ENCODE measurements around the gene SH3RF2.

SH3RF2 gene

DNA sequence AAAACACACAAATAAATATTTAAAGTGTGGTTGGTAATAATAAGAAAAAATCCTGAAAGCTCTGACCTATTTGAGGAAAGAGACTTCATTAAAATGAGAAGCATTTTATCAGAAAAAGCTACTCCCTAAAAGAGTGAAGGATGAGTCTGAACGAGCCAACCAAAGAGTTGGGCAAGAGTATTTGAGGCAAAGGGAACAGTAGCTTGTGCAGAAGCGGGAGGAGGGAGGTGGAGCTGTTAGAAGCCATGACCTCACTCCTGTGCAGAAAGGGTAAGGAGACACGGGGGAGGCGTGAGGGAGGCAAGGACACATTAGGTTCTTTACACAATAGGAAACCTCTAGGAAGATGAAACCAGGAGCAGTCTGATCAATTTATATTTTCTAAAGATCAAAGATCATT, 29.4 kb downstream of the SH3RF2 start:
- Histone ChIP-seq H3K27ac (ENCODE audit: low read length) (no peak overlapping the region), H4K20me1 (ENCODE audit: insufficient read depth, low read length) (no peaks in the 10 kb centered on the region), H3K27me3 (ENCODE audit: low read depth, low read length) (no peaks in the 10 kb centered on the region; the same call in 1 of the 2 replicates), H3K4me1 (ENCODE audit: low read length) (no peaks in the 10 kb centered on the region; the same call in 1 of the 2 replicates), H3K4me2 (ENCODE audit: low read length) (no peak overlapping the region), H3K9ac (ENCODE audit: low read length) (no peak overlapping the region), H3K9me3 (ENCODE audit: insufficient read depth, low read length) (no peaks in the 10 kb centered on the region), H3K36me3 (replicated peaks; ENCODE audit: low read depth, low read length) (no peaks in the 10 kb centered on the region), H3K79me2 (ENCODE audit: low read length) (no peaks in the 10 kb centered on the region), H3K4me3 (ENCODE audit: low read length) (no peak overlapping the region), H2AFZ (ENCODE audit: low read depth, low read length) (no peak overlapping the region)
- TF ChIP-seq, protein P1, sequence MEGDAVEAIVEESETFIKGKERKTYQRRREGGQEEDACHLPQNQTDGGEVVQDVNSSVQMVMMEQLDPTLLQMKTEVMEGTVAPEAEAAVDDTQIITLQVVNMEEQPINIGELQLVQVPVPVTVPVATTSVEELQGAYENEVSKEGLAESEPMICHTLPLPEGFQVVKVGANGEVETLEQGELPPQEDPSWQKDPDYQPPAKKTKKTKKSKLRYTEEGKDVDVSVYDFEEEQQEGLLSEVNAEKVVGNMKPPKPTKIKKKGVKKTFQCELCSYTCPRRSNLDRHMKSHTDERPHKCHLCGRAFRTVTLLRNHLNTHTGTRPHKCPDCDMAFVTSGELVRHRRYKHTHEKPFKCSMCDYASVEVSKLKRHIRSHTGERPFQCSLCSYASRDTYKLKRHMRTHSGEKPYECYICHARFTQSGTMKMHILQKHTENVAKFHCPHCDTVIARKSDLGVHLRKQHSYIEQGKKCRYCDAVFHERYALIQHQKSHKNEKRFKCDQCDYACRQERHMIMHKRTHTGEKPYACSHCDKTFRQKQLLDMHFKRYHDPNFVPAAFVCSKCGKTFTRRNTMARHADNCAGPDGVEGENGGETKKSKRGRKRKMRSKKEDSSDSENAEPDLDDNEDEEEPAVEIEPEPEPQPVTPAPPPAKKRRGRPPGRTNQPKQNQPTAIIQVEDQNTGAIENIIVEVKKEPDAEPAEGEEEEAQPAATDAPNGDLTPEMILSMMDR (IDR thresholded peaks at IDR 0.05; ENCODE audit: low read depth, low read length), result no peak
- TF ChIP-seq EZH2phosphoT487 (IDR thresholded peaks at IDR 0.05; ENCODE audit: low read depth), result no peak

DNA sequence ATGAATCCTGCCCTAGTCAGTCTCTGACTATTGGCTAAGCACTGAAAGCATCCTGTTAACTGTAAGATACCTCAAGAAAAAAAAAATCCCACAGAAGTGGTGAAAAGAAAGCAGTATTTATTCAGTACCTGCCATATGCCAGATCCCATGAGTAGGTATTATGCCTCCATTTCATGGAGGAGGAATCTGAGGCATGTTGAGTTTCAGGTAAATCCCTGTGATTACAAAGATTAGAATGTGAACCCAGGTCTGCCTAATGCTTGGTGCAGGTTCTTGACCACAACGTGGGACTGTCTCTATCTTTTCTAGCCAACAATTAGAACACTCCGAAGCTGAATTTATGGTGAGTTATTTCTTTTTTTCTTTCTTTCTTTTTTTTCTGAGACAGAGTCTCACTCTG, 30.9 kb downstream of the SH3RF2 start:
- Histone ChIP-seq H4K20me1 (ENCODE audit: insufficient read depth, low read length) (no peaks in the 10 kb centered on the region), H3K27ac (ENCODE audit: low read length) (no peak overlapping the region), H3K4me3 (ENCODE audit: low read length) (no peak overlapping the region), H3K4me2 (ENCODE audit: low read length) (no peak overlapping the region), H3K9ac (ENCODE audit: low read length) (no peak overlapping the region), H3K36me3 (replicated peaks; ENCODE audit: low read depth, low read length) (no peaks in the 10 kb centered on the region), H3K79me2 (ENCODE audit: low read length) (no peaks in the 10 kb centered on the region), H3K9me3 (ENCODE audit: insufficient read depth, low read length) (no peaks in the 10 kb centered on the region), H3K4me1 (ENCODE audit: low read length) (no peaks in the 10 kb centered on the region; the same call in 1 of the 2 replicates), H3K27me3 (ENCODE audit: low read depth, low read length) (no peaks in the 10 kb centered on the region; the same call in 1 of the 2 replicates), H2AFZ (ENCODE audit: low read depth, low read length) (no peak overlapping the region)
- TF ChIP-seq, protein P1 (IDR thresholded peaks at IDR 0.05; ENCODE audit: low read depth, low read length), result no peak
- TF ChIP-seq EZH2phosphoT487 (IDR thresholded peaks at IDR 0.05; ENCODE audit: low read depth), result no peak

DNA sequence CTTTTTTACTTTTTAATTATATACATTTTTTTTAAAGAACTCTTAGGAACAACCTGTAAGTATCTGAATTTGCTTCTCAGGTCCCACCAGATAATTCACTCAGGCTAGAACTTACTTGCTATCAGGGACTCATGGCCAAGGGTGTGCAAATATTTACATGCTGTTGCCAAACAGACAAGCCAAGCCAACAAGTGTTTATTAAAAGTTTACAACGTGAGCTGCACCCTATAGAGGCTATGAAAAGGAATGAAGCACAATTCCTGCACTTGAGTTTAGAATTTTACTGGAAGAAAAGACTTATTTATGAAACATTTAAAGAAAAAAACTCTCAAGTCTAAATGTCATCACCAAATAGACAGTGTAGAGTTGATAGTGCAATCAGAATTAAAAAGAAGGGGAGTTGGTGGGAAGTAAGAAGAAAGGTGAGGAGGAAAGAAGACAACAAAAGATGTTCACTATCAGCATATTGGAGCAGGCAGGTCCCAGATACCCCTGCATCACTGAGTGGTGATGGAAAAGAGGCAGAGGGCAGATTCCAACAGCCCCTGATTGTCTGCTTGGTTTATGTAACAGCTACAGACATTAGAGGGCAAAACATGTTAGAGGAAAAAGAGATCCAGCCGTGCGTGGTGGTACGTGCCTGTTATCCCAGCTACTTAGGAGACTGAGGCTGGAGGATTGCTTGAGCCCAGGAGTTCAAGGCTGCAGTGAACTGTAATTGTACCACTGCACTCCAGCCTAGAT, 32.8 kb downstream of the SH3RF2 start:
- TF ChIP-seq, protein P1 (IDR thresholded peaks at IDR 0.05; ENCODE audit: low read depth, low read length), result no peak
- TF ChIP-seq EZH2phosphoT487 (IDR thresholded peaks at IDR 0.05; ENCODE audit: low read depth), result no peak
- Histone ChIP-seq H3K4me3 (ENCODE audit: low read length) (no peak overlapping the region), H3K79me2 (ENCODE audit: low read length) (no peaks in the 10 kb centered on the region), H3K9ac (ENCODE audit: low read length) (no peak overlapping the region), H2AFZ (ENCODE audit: low read depth, low read length) (no peak overlapping the region), H3K27me3 (ENCODE audit: low read depth, low read length) (no peaks in the 10 kb centered on the region), H3K9me3 (ENCODE audit: insufficient read depth, low read length) (no peaks in the 10 kb centered on the region), H3K4me2 (ENCODE audit: low read length) (no peak overlapping the region), H3K27ac (ENCODE audit: low read length) (no peak overlapping the region), H4K20me1 (ENCODE audit: insufficient read depth, low read length) (no peaks in the 10 kb centered on the region), H3K36me3 (replicated peaks; ENCODE audit: low read depth, low read length) (no peaks in the 10 kb centered on the region), H3K4me1 (ENCODE audit: low read length) (no peaks in the 10 kb centered on the region; the same call in 1 of the 2 replicates)

DNA sequence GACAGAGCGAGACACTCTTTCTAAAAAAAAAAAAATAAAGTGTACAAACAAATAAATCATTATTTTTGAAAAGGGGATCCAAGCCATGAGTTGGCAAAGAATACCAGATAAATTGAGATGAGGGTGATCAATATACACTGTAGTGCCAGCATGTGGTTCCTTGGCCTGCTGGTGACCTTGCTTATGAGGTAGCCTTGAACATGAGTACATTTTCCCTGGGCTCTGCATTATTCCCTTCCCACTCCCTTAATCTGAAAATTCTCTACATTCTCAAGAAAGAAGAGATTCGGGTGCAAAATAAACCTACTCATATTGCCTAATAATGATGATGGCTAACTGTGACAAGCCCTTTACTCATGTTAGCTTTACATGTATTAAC, 33.3 kb downstream of the SH3RF2 start:
- H3K27ac ChIP-seq (ENCODE audit: low read length), result no peak overlapping the region
- no peaks in the 10 kb centered on the region for H3K79me2 ChIP-seq (ENCODE audit: low read length)
- TF ChIP-seq, protein P1 (IDR thresholded peaks at IDR 0.05; ENCODE audit: low read depth, low read length), result no peak
- no peak for TF ChIP-seq EZH2phosphoT487 (IDR thresholded peaks at IDR 0.05; ENCODE audit: low read depth)
- no peak overlapping the region for H3K9ac ChIP-seq (ENCODE audit: low read length)
- H3K36me3 ChIP-seq (replicated peaks; ENCODE audit: low read depth, low read length), result no peaks in the 10 kb centered on the region
- no peak overlapping the region for H3K4me3 ChIP-seq (ENCODE audit: low read length)
- no peaks in the 10 kb centered on the region; the same call in 1 of the 2 replicates for H3K4me1 ChIP-seq (ENCODE audit: low read length)
- H2AFZ ChIP-seq (ENCODE audit: low read depth, low read length), result no peak overlapping the region
- H3K4me2 ChIP-seq (ENCODE audit: low read length), result no peak overlapping the region
- H3K27me3 ChIP-seq (ENCODE audit: low read depth, low read length), result no peaks in the 10 kb centered on the region
- no peaks in the 10 kb centered on the region for H3K9me3 ChIP-seq (ENCODE audit: insufficient read depth, low read length)
- H4K20me1 ChIP-seq (ENCODE audit: insufficient read depth, low read length), result no peaks in the 10 kb centered on the region
